Endothelial cell of umbilical vein (primary cell): ENCODE data around the gene TRMT1. TPM values are rescaled to one million over a fixed set of nuclear protein-coding genes. Genes with fewer than 3 reads are reported as not detected.

Experiments used
- BruUV-seq: library from RNA; stranded (reverse); fragments of 400-500 nt; replicated peaks from 2 replicates; lab custom pipeline; 2021; lab: Mats Ljungman, UMichigan
- CTCF ChIA-PET: fragments of 300-600, 350-600 bp; sonication (Branson Sonifier 250); formaldehyde crosslinking; loops from one replicate; lab custom pipeline; 2021; ENCODE audit warnings: antibody characterized with exemption, inconsistent platforms; lab: Charles Lee
- POLR2A ChIA-PET: fragments of 300-600, 350-600 bp; sonication (Branson Sonifier 250); formaldehyde crosslinking; loops from one replicate; lab custom pipeline; 2021; ENCODE audit warnings: antibody characterized with exemption, inconsistent platforms; lab: Charles Lee
- DNase-seq: peaks from one replicate; pipeline ENCODE4 v3.0.0-alpha.2; 2011; ENCODE audit warnings: low read depth, low spot score
- FAIRE-seq: peaks from 2 replicates; lab custom pipeline; 2011; peaks lifted over from hg19 to GRCh38; lab: Jason Lieb, UNC
- H2AFZ ChIP-seq: 2 replicates; pipeline ENCODE4 v1.6.0; 2012; ENCODE audit warnings: low read depth, low read length, control low read depth, inconsistent platforms
- H3K27ac ChIP-seq: 2 replicates; pipeline ENCODE4 v1.5.1; 2011; ENCODE audit warnings: low read depth, mild to moderate bottlenecking, control low read depth, low read length, moderate library complexity; ENCODE audit not compliant: insufficient read depth
- H3K27me3 ChIP-seq, 2 experiments: 2 replicates each; pipeline versions ENCODE4 v1.6.0 to v1.6.1; 2011; ENCODE audit warnings: low read length in 2 of 2, mixed read lengths in 1 of 2; ENCODE audit not compliant: control insufficient read depth in 2 of 2, insufficient read depth in 2 of 2
- H3K36me3 ChIP-seq, 2 experiments: 2 replicates in 1 of 2; 3 replicates in 1 of 2; pipeline ENCODE4 v1.5.1; 2011; ENCODE audit warnings: low read length in 2 of 2, mild to moderate bottlenecking in 1 of 2, moderate library complexity in 1 of 2; ENCODE audit not compliant: control insufficient read depth in 2 of 2, insufficient read depth in 2 of 2; ENCODE audit errors: extremely low read depth in 1 of 2
- H3K4me1 ChIP-seq: 3 replicates; pipeline ENCODE4 v1.5.1; 2011; ENCODE audit warnings: mild to moderate bottlenecking, low read length; ENCODE audit not compliant: control insufficient read depth, insufficient read depth; ENCODE audit errors: extremely low read depth
- H3K4me2 ChIP-seq: 2 replicates; pipeline ENCODE4 v1.6.1; 2011; ENCODE audit warnings: low read length, control low read depth, mixed read lengths; ENCODE audit not compliant: insufficient read depth
- H3K4me3 ChIP-seq, 3 experiments: fragments of 200-600 bp in 1 of 3; sonication (generic), shearing (Covaris generic) in 1 of 3; replicated peaks in 1 of 3; 2 replicates each; pipeline ENCODE4 v1.5.1; 2011 to 2016; ENCODE audit warnings: control low read depth in 3 of 3, low read length in 3 of 3, mild to moderate bottlenecking in 2 of 3, inconsistent platforms in 1 of 3, low read depth in 1 of 3, moderate library complexity in 1 of 3; ENCODE audit not compliant: insufficient read depth in 1 of 3
- H3K79me2 ChIP-seq: 2 replicates; pipeline ENCODE4 v1.6.0; 2012; ENCODE audit warnings: low read length, inconsistent platforms; ENCODE audit not compliant: control insufficient read depth, insufficient read depth
- H3K9ac ChIP-seq: replicated peaks from 2 replicates; pipeline ENCODE3; 2011; ENCODE audit warnings: low read length, control low read depth; ENCODE audit not compliant: insufficient read depth; ENCODE audit errors: extremely low read depth
- H3K9me1 ChIP-seq: replicated peaks from 3 replicates; pipeline ENCODE4 v1.6.0; 2011; ENCODE audit warnings: mild to moderate bottlenecking, low read length; ENCODE audit not compliant: control insufficient read depth, insufficient read depth; ENCODE audit errors: extremely low read depth
- H3K9me3 ChIP-seq: replicated peaks from 2 replicates; pipeline ENCODE4 v1.5.1; 2012; ENCODE audit warnings: low read length, inconsistent platforms; ENCODE audit not compliant: control insufficient read depth, insufficient read depth
- H4K20me1 ChIP-seq: replicated peaks from 2 replicates; pipeline ENCODE3; 2011; ENCODE audit warnings: mild to moderate bottlenecking, low read length; ENCODE audit not compliant: control insufficient read depth, insufficient read depth; ENCODE audit errors: extremely low read depth
- EZH2 ChIP-seq: IDR thresholded peaks from 2 replicates; pipeline ENCODE4 v1.6.1; 2012; ENCODE audit warnings: borderline replicate concordance, low read depth, mild to moderate bottlenecking, moderate library complexity, low read length, inconsistent platforms; ENCODE audit not compliant: severe bottlenecking
- FOS ChIP-seq: IDR thresholded peaks from 2 replicates; pipeline ENCODE4 v1.6.1; 2011; ENCODE audit warnings: mild to moderate bottlenecking, low read length, moderate library complexity, borderline replicate concordance; ENCODE audit not compliant: insufficient read depth
- GATA2 ChIP-seq: IDR thresholded peaks from 2 replicates; pipeline ENCODE4 v1.7.0; 2011; ENCODE audit warnings: low read depth, mild to moderate bottlenecking, moderate library complexity, mixed read lengths, low read length; ENCODE audit not compliant: insufficient read length, insufficient read depth
- JUN ChIP-seq: IDR thresholded peaks from 2 replicates; pipeline ENCODE4 v1.6.1; 2011; ENCODE audit warnings: borderline replicate concordance, low read depth; ENCODE audit not compliant: insufficient read length, insufficient read depth
- MYC ChIP-seq: IDR thresholded peaks from one replicate; pipeline ENCODE4 v1.6.1; 2011; ENCODE audit warnings: mild to moderate bottlenecking, low read depth, low read length
- POLR2A ChIP-seq: IDR thresholded peaks from 2 replicates; pipeline ENCODE4 v1.6.1; 2012; ENCODE audit warnings: low read depth, mild to moderate bottlenecking, control low read depth, low read length
- POLR2AphosphoS5 ChIP-seq: IDR thresholded peaks from 2 replicates; pipeline ENCODE4 v1.6.1; 2012; ENCODE audit warnings: low read depth, mild to moderate bottlenecking, control low read depth, low read length, moderate library complexity; ENCODE audit not compliant: insufficient read depth
- dilution Hi-C: fragments of 300-500 bp; cut with MboI; formaldehyde crosslinking; loops from one replicate; pipeline ENCODE4 v1.15.0; 2019; ENCODE audit warnings: low sequenced_read_pairs; ENCODE audit not compliant: extremely low pct_ligation_motif_present
- intact Hi-C: fragments of 100-400 bp; cut with micrococcal nuclease; formaldehyde crosslinking; loops from one replicate; pipeline ENCODE4 v1.10.0; 2022
- polyA plus RNA-seq, 4 experiments: library from polyadenylated mRNA; depleted of rRNA in 3 of 4; stranded (reverse) in 3 of 4; unstranded in 1 of 4; fragments of >200 nt; gene quantifications; 2 replicates each; pipeline versions ENCODE4 v1.2.1 to v1.2.3, GENCODE V29; 2011 to 2012; ENCODE audit warnings: missing spikeins in 1 of 4
- total RNA-seq: library from RNA; stranded (reverse); gene quantifications from 2 replicates; pipeline ENCODE4 v1.2.3, GENCODE V29; 2021
- TF ChIP-seq, protein P1 (sequence below), 2 donors: IDR thresholded peaks; 1 replicate in 1 of 2; 2 replicates in 1 of 2; pipeline ENCODE4 v1.5.1; 2011; ENCODE audit warnings: low read length in 2 of 2, mild to moderate bottlenecking in 2 of 2, moderate library complexity in 2 of 2, control low read depth in 1 of 2, inconsistent platforms in 1 of 2, low read depth in 1 of 2; ENCODE audit not compliant: insufficient read depth in 1 of 2; ENCODE audit errors: extremely low read depth in 1 of 2
- TF ChIP-seq, protein P2 (sequence below): IDR thresholded peaks from 2 replicates; pipeline ENCODE4 v1.6.1; 2011; ENCODE audit not compliant: insufficient read depth, insufficient read length

TRMT1 gene
- total and polyA plus RNA-seq, 2 donors (not counting 3 experiments of a cell fraction or from before 2014, with no cell fraction given), result 46.3 to 53.0 TPM

GRCh38 chr19:13134626-13135025 is 18.1 kb upstream of the TRMT1 start:
- peaks cover 12 to 36% of the 10 kb centered on the region in 2 experiments for H3K36me3 ChIP-seq
- no peak overlapping the region for H2AFZ ChIP-seq
- no peaks in the 10 kb centered on the region for H3K4me1 ChIP-seq
- no peak overlapping the region for H3K9ac ChIP-seq
- ChIA-PET POLR2A (no interaction called here), CTCF (no interaction called here)
- peaks cover 2% of the 10 kb centered on the region for H4K20me1 ChIP-seq
- no peak for FAIRE-seq
- no peaks in the 10 kb centered on the region for H3K27me3 ChIP-seq
- no peak overlapping the region for H3K27ac ChIP-seq
- H3K9me1 ChIP-seq, result no peaks in the 10 kb centered on the region
- intact Hi-C loops, result no loop called here
- BruUV-seq, result no TSS peak
- no peaks in the 10 kb centered on the region for H3K9me3 ChIP-seq
- no peak overlapping the region for H3K4me3 ChIP-seq
- peaks cover 45% of the 10 kb centered on the region for H3K79me2 ChIP-seq
- TF ChIP-seq POLR2AphosphoS5 (no peak), EZH2 (no peak), POLR2A (no peak), FOS (no peak), GATA2 (no peak), JUN (no peak), MYC (no peak)
- TF ChIP-seq, protein P1, sequence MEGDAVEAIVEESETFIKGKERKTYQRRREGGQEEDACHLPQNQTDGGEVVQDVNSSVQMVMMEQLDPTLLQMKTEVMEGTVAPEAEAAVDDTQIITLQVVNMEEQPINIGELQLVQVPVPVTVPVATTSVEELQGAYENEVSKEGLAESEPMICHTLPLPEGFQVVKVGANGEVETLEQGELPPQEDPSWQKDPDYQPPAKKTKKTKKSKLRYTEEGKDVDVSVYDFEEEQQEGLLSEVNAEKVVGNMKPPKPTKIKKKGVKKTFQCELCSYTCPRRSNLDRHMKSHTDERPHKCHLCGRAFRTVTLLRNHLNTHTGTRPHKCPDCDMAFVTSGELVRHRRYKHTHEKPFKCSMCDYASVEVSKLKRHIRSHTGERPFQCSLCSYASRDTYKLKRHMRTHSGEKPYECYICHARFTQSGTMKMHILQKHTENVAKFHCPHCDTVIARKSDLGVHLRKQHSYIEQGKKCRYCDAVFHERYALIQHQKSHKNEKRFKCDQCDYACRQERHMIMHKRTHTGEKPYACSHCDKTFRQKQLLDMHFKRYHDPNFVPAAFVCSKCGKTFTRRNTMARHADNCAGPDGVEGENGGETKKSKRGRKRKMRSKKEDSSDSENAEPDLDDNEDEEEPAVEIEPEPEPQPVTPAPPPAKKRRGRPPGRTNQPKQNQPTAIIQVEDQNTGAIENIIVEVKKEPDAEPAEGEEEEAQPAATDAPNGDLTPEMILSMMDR (IDR thresholded peaks at IDR 0.05; ENCODE audit: extremely low read depth in 1 of 2, insufficient read depth in 1 of 2, low read depth in 1 of 2, low read length in 2 of 2), result no peak
- TF ChIP-seq, protein P2, sequence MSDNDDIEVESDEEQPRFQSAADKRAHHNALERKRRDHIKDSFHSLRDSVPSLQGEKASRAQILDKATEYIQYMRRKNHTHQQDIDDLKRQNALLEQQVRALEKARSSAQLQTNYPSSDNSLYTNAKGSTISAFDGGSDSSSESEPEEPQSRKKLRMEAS, result no peak
- no peak for DNase-seq
- H3K4me2 ChIP-seq, result no peak overlapping the region
- dilution Hi-C loops, result no loop called here
